Panc1 (cell line): ENCODE results near the gene NUTM2A.
"Not testable (repeated sequence)": the region's sequence is repeated elsewhere in the genome, so short reads cannot be mapped to it uniquely, and the experiment has no call there.

Experiments used
- POLR2AphosphoS5 ChIP-seq: IDR thresholded peaks from 2 replicates; pipeline ENCODE4 v1.6.1; 2012; ENCODE audit warnings: mild to moderate bottlenecking, low read depth, low read length, moderate library complexity
- TCF7L2 ChIP-seq: IDR thresholded peaks from 2 replicates; pipeline ENCODE4 v1.6.1; 2011; ENCODE audit warnings: mild to moderate bottlenecking, low read depth, low read length, inconsistent platforms
- TF ChIP-seq, protein P1 (sequence below): fragments of 450-650 bp; IDR thresholded peaks from 2 replicates; pipeline ENCODE4 v1.5.1; 2017; ENCODE audit warnings: mild to moderate bottlenecking

DNA sequence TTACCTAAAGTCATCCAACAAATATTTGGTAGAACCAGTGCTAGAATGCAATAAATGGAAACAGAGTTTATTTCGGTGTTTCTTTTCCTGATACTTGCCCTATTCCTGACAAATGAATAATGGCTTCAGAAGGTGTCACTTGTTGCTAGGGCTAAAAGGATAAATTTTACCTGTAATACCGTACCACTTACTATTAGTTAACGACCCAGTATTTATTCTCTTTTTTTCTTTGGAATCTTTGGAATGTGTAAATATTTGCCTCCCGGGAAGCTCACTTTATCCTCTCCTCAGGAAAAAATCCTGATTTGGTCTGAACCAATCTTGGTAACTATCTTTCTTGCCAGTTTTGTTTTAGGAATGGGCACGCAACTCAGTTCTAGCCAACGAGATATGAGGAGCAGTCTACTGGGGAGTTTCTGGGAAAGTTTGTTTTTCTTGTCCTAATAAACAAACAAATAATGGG, 14.1 kb downstream of the NUTM2A start:
- TF ChIP-seq, protein P1, sequence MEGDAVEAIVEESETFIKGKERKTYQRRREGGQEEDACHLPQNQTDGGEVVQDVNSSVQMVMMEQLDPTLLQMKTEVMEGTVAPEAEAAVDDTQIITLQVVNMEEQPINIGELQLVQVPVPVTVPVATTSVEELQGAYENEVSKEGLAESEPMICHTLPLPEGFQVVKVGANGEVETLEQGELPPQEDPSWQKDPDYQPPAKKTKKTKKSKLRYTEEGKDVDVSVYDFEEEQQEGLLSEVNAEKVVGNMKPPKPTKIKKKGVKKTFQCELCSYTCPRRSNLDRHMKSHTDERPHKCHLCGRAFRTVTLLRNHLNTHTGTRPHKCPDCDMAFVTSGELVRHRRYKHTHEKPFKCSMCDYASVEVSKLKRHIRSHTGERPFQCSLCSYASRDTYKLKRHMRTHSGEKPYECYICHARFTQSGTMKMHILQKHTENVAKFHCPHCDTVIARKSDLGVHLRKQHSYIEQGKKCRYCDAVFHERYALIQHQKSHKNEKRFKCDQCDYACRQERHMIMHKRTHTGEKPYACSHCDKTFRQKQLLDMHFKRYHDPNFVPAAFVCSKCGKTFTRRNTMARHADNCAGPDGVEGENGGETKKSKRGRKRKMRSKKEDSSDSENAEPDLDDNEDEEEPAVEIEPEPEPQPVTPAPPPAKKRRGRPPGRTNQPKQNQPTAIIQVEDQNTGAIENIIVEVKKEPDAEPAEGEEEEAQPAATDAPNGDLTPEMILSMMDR: not testable (repeated sequence)
- TF ChIP-seq POLR2AphosphoS5, TCF7L2: not testable (repeated sequence)
